A549 (cell line): Measurements from ENCODE around the gene MESP1.

Experiments
- CBX2 ChIP-seq: fragments of 200-600 bp; sonication (generic); IDR thresholded peaks from 2 replicates; pipeline ENCODE4 v1.6.1; 2016; ENCODE audit warnings: low read depth, mild to moderate bottlenecking, borderline replicate concordance
- EHMT2 ChIP-seq: fragments of 200-600 bp; sonication (generic); IDR thresholded peaks from 2 replicates; pipeline ENCODE4 v1.6.1; 2016; ENCODE audit warnings: antibody characterized with exemption, low read depth, mild to moderate bottlenecking, moderate library complexity
- EP300 ChIP-seq, 2 experiments: fragments of >200 bp; sonication (Bioruptor Twin); formaldehyde crosslinking; IDR thresholded peaks; 2 replicates in 1 of 2; 3 replicates in 1 of 2; pipeline ENCODE4 v1.6.1; 2016 to 2017
- MYC ChIP-seq: IDR thresholded peaks from 2 replicates; pipeline ENCODE4 v1.6.1; 2012; ENCODE audit warnings: mild to moderate bottlenecking, inconsistent platforms, low read length, improper control_type of control experiment, borderline replicate concordance
- POLR2A ChIP-seq: IDR thresholded peaks from 2 replicates; pipeline ENCODE4 v1.6.1; 2012; ENCODE audit warnings: mild to moderate bottlenecking, low read length
- SREBF2 ChIP-seq: fragments of 450-650 bp; IDR thresholded peaks from 2 replicates; pipeline ENCODE4 v1.6.1; 2014; ENCODE audit warnings: mild to moderate bottlenecking, moderate library complexity
- TF ChIP-seq, protein P1 (sequence below): fragments of >200 bp; sonication (Bioruptor Twin); formaldehyde crosslinking; IDR thresholded peaks from 3 replicates; pipeline ENCODE4 v1.5.1; 2016

DNA sequence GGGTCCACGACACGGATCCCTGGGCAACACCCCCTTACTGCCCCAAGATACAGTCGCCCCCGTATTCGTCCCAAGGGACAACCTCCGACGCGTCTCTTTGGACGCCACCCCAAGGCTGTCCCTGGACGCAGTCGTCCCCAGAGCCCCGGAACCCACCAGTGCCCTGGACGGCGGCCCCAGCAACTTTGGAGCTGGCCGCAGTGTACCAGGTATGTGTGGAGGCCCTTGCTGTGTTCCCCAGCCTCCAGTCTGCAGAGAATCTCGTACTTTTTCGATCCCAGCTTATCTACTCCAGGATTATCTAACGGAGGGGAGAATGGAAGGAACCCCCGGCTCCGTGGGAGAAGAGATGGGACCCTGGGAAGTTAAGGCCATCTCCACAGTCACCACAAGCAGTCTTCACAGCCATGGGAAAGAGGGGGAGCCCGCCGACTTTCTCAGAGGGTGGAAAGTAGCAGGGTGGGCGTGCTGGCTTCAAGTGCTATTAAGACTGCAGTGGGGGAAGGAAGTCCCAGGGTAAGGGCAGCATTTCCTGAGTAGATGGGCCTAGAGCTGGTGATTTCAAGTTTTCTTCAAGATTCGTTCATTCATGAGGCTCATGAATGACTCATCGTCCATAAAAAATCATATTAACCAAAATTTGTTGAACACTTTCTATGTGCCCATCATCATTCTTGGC is 26.2 kb upstream of the MESP1 start:
- TF ChIP-seq, protein P1, sequence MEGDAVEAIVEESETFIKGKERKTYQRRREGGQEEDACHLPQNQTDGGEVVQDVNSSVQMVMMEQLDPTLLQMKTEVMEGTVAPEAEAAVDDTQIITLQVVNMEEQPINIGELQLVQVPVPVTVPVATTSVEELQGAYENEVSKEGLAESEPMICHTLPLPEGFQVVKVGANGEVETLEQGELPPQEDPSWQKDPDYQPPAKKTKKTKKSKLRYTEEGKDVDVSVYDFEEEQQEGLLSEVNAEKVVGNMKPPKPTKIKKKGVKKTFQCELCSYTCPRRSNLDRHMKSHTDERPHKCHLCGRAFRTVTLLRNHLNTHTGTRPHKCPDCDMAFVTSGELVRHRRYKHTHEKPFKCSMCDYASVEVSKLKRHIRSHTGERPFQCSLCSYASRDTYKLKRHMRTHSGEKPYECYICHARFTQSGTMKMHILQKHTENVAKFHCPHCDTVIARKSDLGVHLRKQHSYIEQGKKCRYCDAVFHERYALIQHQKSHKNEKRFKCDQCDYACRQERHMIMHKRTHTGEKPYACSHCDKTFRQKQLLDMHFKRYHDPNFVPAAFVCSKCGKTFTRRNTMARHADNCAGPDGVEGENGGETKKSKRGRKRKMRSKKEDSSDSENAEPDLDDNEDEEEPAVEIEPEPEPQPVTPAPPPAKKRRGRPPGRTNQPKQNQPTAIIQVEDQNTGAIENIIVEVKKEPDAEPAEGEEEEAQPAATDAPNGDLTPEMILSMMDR: no peak
- TF ChIP-seq CBX2: no peak
- no peak for TF ChIP-seq MYC
- no peak for TF ChIP-seq POLR2A
- TF ChIP-seq SREBF2: no peak
- TF ChIP-seq EP300 (IDR thresholded peaks at IDR 0.05): no peak
- TF ChIP-seq EHMT2: no peak
